Gastroesophageal sphincter (tissue), 3 donors: ENCODE results near the gene VAPB.

ENCODE experiments used
- CTCF ChIP-seq, 4 experiments: fragments of 200-600 bp in 2 of 4; fragments of 450-650 bp in 2 of 4; sonication (generic) in 1 of 4; IDR thresholded peaks; one replicate each; pipeline ENCODE4 v1.5.1; 2017 to 2019; ENCODE audit warnings: antibody characterized with exemption in 4 of 4, mild to moderate bottlenecking in 2 of 4, moderate library complexity in 2 of 4
- EP300 ChIP-seq: sonication (generic); formaldehyde crosslinking; IDR thresholded peaks from one replicate; pipeline ENCODE4 v1.6.1; 2017; ENCODE audit warnings: antibody characterized with exemption, mild to moderate bottlenecking
- POLR2A ChIP-seq, 2 donors: fragments of 450-650 bp; IDR thresholded peaks; one replicate each; pipeline ENCODE4 v1.6.1; 2017; ENCODE audit warnings: antibody characterized with exemption in 2 of 2, mild to moderate bottlenecking in 2 of 2, moderate library complexity in 1 of 2
- POLR2AphosphoS5 ChIP-seq: sonication (generic); formaldehyde crosslinking; IDR thresholded peaks from one replicate; pipeline ENCODE4 v1.6.1; 2017; ENCODE audit warnings: antibody characterized with exemption

GRCh38 chr20:58407966-58408557, 19.0 kb downstream of the VAPB start:
- TF ChIP-seq CTCF (IDR thresholded peaks at IDR 0.05) (no peak), EP300 (no peak), POLR2A (IDR thresholded peaks at IDR 0.05) (no peak), POLR2AphosphoS5 (no peak)
